Stimulated activated CD4-positive, alpha-beta T cell treated with anti-CD3 and anti-CD28 coated beads, Interleukin-1b, Interleukin-23, amount 100 ng/mL, for 24 hours (primary cell): ENCODE data around the gene COG5.
"Not testable (repeated sequence)": the region's sequence is repeated elsewhere in the genome, so short reads cannot be mapped to it uniquely, and the experiment has no call there.

Experiments
- DNase-seq, 4 experiments: peaks; one replicate each; pipeline ENCODE4 v3.0.0-alpha.2; 2020; ENCODE audit warnings: low read depth in 4 of 4, low spot score in 1 of 4

Gene COG5

DNA sequence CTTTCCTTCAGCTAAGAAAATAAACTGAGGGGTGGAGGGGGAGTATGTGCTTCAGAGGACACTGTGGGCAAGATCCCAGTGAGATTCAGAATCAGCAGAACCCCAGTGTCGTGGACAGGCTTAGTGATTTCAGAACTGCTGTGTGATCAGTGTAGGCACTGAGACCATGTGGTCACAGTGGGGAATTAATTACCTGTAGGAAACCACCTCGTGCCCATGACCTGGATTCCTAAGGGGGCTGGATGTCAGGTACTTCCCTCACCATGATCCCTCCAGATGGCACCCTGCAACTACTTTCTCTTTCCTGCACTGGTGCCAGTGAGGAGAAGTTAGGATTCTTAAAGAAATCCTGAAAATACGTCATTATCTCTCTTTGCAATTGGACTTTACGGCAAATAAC lies 330.5 kb downstream of the COG5 start:
- DNase-seq, result no peak

DNA sequence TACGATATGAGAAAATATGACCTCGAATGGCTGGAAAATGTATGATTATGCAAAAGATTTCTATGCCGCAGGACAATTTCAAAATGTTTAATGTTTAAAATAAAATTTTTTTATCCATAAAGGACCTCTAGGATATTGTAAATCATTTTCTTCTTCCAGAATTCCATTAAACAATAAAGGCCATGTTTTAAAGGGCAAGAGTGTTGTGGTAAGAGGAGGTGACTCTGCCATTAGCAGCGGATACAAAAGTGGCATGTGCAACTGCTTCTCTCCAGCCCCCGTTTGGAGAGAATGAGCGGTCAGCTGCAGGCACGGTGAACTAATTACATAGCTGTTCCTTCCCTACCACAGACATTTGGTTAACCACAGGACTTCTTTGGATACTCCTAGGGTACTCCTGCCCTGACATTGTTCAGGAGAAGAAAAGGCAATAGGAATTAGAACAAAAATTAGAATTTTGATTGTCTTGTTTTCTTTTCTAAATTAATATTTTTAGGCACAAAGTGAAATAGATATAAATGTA lies 331.1 kb downstream of the COG5 start:
- no peak for DNase-seq

DNA sequence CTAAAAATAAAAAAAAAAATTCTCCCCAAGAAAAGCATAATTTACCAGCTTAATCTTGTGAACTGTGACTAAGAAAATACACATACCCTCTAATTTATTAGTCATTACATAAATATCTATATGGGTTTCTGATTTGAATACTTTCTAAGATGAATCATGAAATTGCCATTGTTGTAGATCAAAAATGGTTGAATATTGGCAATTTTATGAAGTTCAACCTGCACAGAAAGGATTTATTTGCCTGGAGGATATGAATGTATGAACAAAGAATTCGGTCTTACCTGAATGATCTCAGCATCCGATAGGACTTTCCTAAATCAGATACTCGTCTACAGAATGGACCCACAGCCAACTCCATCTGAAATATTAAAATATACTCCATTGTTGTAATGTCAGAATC lies 333.4 kb downstream of the COG5 start:
- no peak for DNase-seq

DNA sequence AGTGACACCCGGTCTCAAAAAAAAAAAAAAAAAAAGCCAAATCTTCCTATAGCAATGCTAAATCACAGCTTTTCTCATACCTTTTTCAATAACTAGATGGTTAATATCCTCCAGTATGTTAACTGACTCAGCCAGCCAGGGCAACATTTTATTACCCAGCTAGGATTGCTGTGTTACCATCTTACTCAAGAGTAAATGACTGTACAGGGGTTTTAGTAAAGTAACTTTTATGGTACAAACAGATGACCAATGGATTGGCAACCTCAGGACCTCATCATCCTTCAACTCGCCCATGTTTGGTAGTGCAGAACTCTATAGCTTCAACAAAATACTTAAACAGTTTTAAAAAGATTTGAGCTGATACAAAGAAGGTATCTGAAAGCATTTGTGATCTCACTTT lies 335.4 kb downstream of the COG5 start:
- DNase-seq, result no peak

DNA sequence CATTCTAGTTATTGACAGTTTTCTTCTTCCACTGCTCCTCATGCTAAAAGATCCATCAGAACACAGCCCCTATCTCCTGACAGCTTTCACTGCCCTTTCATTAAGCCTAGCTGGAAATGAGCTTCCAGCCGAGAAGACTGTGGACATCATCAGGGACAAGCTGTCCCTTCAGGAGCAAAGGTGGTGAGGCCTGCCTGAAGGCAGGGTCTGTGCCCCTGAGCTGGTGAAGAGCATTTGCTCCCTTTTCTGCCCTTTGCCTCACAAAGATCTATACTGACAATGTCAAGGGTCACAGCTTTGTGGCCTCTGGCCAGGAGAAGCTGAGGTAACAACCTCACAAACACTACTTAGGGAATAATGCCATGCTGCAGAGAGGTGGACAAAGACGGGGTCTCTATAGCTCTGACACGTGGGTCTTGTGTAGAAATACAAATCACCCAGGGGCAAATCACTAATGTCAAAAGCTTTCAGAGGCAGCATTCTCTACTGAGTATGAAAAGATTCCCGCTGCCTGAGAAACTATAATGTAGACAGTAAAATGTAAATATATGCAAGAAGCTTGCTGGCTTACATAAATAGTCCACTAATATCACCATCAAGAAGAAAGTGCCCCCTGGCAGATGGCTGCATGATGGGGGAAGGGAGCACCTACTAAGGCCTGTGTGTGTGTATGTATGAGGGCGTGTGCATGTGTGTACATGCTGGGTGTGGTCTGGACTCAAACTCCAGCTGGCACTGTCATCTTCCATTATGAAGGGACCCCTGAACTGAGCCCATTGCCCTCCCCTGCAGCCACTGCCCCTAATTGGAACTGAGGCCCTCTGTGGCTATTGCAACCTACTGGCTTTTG lies 339.1 kb downstream of the COG5 start:
- DNase-seq, result no peak

DNA sequence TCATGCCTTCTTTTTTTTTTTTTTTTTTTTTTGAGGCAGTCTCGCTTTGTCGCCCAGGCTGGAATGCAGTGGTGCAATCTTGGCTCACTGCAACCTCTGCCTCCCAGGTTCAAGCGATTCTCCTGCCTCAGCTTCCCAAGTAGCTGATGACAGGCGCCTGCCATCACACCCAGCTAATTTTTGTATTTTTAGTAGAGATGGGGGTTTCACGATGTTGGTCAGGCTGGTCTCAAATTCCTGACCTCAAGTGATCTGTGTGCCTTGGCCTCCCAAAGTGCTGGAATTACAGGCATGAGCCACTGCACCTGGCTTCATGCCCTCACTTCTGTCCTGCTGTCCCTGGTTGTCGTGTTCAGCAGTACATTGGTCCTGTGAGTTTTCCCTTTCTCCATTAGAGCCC lies 342.9 kb downstream of the COG5 start:
- DNase-seq, result not testable (repeated sequence)

DNA sequence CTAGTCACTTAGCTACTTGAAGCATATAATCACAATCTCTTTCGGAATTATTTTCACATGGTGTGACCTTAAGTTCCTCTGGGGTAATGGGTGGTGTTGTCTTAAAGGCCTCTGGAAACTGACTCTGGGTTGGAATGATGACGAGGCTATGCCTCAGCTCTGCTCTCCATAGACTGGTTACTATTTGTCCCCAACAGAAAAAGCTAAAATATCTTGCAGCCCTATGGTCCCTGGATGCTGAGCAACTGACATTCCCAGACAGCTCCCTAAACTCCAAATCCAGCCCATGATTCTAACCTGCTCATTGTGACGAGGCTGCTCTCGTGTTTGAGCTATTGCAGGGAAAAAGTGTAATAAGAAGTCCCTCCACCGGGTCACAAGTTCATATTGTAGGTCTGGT lies 343.4 kb downstream of the COG5 start:
- DNase-seq, result no peak

DNA sequence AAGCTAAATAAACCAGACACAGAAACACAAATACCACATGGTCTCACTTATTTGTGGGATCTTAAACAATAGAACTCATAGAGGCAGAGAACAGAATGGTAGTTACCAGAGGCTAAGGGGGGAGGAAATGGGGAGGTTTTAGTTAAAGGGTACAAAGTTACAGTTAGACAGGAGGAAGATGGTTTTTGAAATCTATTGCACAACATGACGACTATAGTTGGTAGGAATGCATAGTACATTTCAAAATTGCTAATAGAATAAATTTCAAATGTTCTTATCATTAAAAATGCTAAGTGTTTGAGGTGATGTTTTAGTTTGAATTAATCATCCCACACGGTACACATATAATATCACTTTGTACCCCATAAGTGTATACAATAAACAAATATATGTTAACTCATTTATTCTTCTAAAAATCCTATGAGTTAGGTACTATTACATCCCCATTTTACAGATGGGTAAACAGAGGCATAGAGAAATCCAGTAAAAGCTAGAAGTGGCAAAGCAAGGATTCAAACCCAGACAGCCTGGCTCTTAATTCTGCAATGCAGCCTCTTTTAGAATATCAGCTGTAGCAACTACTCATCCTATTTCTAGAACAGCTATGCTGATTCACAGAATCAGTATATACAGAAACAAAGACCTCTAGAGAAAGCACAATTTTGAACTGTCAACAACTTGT lies 344.0 kb downstream of the COG5 start:
- DNase-seq, result no peak

DNA sequence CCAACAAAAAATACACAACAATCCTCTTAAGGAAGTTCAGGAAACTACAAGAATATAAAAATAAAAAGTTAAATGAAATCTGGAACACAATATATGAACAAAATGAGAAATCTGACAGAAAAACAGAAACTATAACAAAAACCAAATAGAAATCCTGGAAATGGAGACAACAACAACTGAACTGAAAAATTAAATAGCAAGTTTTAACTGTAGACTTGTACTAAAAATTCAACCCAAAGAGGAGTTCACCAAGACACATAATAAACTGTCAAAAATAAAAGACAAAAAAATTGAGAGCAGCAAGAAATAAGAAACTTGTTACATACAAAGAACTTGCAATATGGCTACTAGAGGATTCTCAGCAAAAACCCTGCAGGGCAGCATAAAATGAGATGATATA lies 349.8 kb downstream of the COG5 start:
- no peak for DNase-seq

DNA sequence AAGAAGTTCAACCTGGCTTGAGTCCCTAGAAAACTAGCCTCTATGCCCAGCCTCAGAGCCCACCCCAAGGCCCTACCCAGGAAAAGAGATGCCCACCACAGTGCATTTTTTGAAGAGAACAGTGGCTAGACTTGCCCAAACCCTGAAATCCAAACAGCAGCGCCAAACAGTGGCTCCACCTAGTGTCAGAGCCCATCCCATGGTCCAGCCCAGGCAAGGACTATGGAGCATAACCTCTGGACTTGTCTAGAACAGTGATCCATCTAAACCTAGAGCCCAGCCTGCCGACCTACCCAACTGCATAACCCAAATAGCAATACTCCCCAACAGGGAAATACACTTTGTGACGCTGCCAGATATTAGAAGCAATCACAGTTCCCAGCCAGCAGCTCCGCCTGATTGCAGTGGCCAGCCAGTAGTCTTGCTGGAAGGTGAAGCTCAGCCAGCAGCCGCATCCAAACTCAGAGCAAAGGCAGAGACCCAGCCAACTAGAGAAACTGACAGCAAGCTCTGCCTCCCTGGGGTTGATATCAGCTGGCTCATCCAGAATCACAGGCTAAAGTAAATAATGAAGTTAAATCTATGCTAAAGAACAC lies 350.4 kb downstream of the COG5 start:
- no peak for DNase-seq

DNA sequence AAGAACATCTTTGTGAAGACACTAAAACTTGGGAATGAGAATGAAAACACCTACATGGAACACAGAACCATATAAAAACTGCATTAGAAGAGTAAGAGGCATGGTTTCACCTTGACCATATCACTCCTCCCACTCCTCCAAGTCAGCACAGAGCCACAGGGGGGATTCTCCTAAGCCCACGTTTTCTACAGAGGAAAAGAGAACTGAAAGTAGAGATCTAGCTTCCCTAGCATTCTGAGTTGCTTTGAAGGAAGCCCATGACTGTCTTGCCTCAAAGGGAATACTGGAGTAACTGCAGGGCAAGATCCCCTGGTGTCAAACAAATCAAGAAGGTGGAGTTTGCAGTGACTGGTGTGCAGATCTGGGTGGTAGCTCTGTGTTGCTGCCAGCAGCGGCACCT lies 351.0 kb downstream of the COG5 start:
- no peak for DNase-seq

DNA sequence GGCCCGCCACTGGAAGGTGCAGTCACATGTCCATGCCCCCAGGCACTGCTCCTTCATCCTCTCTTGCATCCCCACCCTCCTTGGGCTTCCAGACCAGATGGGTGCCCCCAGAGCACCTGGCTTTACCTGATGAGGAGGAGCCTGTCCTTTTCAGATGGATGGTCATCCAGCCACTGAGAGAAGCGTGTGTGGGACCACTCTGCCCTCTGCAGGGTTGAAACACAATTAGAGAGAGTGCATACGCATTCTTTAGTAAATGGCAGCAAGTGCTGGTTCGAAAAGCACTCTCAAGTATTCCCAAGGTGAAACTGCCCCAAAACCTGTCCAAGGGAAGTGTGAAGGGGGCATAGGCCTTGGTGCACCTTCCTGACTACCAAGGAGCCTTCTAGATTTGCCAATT lies 353.3 kb downstream of the COG5 start:
- no peak for DNase-seq

DNA sequence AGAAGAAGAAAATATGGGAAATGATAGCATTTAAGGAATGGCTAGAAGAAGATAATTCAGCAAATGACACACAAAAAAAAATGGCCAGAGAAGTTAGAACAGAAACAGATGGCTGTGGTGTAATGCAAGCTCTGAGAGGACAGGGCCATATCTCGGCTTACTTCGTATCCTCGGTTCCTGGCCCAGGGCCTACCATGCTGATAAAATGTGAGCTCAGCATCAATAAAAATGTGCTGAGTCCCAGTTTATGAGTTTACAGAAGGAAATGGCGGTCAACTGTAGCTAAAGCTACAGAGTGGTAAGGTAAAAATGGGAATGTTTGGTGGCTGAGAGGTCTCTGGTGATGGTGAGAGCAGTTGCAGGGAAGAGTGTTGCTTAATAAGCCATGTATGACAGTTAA lies 354.2 kb downstream of the COG5 start:
- no peak for DNase-seq

DNA sequence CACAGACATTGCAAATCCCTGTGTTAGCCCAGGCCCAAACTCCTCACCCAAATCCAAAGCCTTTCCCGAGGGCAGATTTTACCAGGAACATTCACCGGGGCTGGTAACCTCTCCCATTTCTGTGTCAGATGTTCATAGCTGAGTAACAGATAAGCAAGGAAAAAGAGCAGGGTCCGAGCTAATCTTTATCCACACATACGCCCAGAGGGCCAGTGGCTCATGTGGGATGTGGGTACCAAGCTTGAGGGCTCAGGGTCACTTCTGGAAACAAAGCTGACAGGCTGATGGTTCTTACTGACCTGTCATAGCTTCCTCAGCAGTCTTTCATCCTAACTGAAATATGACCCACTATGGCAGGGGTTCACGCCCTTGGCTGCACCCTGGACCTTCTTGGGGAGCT lies 355.2 kb downstream of the COG5 start:
- DNase-seq, result no peak

DNA sequence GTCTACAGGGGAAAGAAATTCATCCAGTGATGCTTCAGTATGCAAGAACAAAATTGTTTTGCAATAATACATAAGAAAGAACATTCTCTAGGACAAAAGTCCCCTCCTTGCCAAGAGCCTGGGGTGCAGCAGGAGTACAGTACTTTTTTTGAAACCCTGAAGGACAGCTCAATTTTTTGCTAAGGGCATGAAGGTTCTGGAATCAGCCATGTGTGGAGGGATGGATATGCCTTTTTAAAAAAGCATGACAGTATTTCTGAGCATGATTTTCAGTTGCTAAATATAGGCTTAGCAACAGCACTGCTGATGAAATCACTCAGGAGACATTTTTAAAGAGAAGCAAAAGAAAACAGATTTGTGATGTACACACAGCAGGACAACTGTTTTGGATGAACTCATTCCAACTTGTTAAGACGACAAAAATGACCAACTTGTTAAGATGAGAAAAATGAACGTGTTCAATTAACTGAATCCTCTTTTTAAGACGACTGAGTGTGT lies 355.6 kb downstream of the COG5 start:
- no peak for DNase-seq

DNA sequence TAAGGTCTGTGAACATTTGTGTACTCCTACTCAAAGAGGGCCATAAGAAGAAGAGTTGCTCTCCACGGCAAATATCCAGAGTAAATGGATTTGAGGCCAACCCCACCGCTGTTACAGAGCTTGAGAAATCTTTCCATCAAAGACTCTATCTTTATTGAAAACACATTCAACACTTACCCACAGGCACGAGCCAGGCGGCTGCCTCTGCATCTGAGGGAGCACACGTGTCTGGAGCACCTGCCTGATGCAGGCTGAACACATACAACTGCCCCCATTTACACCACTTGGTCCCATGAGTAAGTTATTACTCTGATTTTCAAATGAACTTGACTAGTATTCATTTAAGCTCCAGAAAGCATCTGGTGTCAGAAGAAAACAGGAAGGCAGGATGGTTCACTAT lies 356.3 kb downstream of the COG5 start:
- DNase-seq, result no peak

DNA sequence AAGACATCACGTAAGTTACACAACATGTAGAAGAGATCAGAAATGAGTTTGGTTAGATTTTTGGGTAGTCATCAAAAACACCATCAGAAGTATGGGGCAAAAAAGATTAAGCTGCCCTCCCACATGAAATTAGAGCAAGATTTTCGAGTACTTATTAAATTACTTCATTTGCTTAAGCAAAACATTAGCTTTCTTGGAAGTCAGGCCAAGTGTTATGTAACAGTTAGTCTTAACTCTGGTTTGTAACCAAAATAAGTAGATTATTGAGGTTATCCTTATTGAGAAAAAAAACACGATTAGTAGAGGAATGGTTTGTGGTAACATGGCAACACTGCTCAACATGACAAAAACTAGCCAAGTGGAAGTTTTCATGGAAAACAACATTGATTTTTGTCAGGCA lies 357.0 kb downstream of the COG5 start:
- DNase-seq, result no peak

DNA sequence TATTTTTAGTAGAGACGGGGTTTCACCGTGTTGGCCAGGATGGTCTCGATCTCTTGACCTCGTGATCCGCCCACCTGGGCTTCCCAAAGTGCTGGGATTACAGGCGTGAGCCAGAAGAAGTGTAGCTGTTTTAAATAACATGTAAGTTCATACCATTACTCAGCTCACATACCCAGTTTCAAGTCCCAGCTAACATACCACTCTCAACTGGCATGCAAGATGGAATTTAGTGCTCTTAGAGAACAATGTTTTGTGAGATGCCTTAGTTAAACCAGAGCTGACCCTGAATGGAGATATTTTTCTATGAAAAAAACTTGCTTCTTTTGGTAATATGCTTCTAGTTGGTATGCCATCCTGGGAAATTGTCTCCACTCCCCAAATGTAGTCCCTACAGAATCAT lies 357.6 kb downstream of the COG5 start:
- DNase-seq, result no peak

DNA sequence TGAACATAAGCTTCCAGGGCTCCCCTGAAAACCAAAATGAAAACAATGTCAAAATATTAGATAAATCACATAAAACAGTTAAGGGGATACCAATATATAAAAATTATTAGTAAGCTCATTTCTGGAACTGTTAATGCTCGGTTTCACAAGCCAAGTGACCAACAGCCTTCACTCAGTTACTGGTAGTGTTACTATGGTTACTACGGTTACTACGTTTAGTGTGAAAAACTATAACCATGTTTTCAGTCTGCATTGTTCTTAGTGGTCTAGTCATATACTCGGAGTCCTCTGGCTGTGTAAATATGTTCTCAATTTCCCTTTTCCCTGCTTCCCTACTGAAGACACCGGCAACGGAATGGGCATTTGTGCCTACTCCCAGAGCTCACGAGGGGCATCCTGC lies 360.1 kb downstream of the COG5 start:
- no peak for DNase-seq

DNA sequence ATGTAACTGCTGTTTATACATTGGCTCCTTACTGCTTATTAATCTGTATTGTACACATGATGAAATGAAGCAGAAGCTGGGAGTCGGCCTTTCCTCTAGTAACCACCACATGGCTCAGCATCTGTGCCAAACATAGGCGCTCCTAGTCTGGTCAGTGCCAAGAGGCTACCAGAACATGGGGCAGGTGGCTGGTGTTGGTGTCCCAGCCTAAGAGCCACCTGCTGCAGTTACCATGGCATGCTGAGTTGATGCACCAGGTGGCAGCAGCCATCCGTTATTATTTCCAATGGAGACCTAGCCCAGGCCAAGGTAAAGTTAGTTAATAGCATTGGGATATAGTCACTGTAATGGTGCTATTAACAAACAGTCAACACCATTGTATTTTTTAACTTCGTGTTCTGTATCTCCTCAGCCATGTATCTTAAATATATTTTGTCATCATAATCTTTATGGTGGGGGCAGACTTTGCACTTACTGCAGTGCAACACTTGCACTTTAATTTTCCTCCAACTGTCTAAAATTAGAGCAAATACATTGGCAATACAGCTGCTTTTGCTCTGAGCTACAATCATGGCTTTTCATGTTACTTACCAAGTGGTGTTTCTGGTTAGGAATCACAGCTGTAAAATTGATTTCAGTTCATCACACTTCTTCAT lies 361.8 kb downstream of the COG5 start:
- DNase-seq, result no peak

DNA sequence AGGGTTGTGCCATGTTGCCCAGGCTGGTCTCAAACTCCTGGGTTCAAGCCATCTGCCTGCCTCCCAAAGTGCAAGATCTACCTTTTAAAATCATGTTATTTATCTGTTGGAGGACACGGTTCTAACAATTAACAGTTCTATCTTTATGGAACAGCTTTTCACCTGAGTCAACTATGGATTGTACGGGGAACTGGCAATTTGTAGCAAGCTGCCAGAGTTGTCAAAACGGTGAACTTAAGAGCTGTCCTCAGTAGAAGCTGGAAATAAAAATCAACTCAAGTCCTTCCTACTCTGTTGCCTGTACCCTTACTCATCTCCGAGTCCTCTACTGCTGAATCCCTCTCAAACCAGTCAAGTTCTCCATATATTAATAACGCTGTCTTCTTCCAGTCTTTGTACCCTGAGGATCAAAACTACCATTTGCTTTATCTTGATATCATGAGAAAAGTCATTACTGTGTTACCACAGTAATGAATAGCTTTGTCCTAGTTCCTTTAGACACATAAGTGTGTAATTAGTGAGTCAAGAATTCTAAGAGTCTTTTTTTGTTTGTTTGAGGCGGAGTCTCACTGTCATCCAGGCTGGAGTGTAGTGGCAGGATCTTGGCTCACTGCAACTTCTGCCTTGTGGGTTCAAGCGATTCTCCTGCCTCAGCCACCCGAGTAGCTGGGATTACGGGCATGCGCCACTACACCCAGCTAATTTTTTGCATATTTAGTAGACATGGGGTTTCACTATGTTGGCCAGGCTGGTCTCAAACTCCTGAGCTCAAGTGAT lies 366.7 kb downstream of the COG5 start:
- no peak for DNase-seq
